A549 (cell line): ENCODE measurements around the gene PODXL2. TPM values are rescaled to one million over a fixed set of nuclear protein-coding genes. Genes with fewer than 3 reads are reported as not detected.

Source experiments
- ATAC-seq, 2 experiments: fragments of 200-7000 bp in 1 of 2; fragments of >200 bp in 1 of 2; cut with Nextera tagmentation in 1 of 2; cut with Tn5 transposase in 1 of 2; 3 replicates each; pipeline versions ENCODE4 v1.8.0 to v1.9.1; 2018 to 2020; ENCODE audit warnings: mild to moderate bottlenecking in 1 of 2, moderate library complexity in 1 of 2
- CTCF ChIA-PET: fragments of 300-600 bp; sonication (Branson Sonifier 250); formaldehyde crosslinking; extraction: SDS; loops from one replicate; lab custom pipeline; 2021; ENCODE audit warnings: antibody characterized with exemption, inconsistent platforms; lab: Yijun Ruan, JAX
- POLR2A ChIA-PET: fragments of 350-600 bp; formaldehyde crosslinking; extraction: SDS; loops from one replicate; lab custom pipeline; 2021; ENCODE audit warnings: antibody characterized with exemption, inconsistent platforms; lab: Yijun Ruan, JAX
- DNase-seq, 2 experiments: peaks; one replicate each; pipeline versions ENCODE4 v3.0.0 to v3.0.0-alpha.2; 2011 to 2016; ENCODE audit warnings: low read depth in 1 of 2, low spot score in 1 of 2
- FAIRE-seq: peaks from 2 replicates; lab custom pipeline; 2011; peaks lifted over from hg19 to GRCh38; lab: Jason Lieb, UNC
- H3K27ac ChIP-seq, 2 experiments: fragments of >200 bp; sonication (Bioruptor Twin); formaldehyde crosslinking; 3 replicates each; pipeline ENCODE4 v1.5.1; 2016 to 2017
- H3K4me1 ChIP-seq: fragments of >200 bp; sonication (Bioruptor Twin); formaldehyde crosslinking; 3 replicates; pipeline ENCODE4 v1.6.1; 2016
- H3K4me2 ChIP-seq: fragments of >200 bp; sonication (Bioruptor Twin); formaldehyde crosslinking; 3 replicates; pipeline ENCODE4 v1.6.1; 2016
- H3K4me3 ChIP-seq: fragments of >200 bp; sonication (Bioruptor Twin); formaldehyde crosslinking; 3 replicates; pipeline ENCODE4 v1.5.1; 2016
- H3K9me3 ChIP-seq: fragments of >200 bp; sonication (Bioruptor Twin); formaldehyde crosslinking; 3 replicates; pipeline ENCODE4 v1.6.1; 2016
- CEBPB ChIP-seq, 2 experiments: fragments of >200 bp in 1 of 2; sonication (Bioruptor Twin) in 1 of 2; formaldehyde crosslinking in 1 of 2; IDR thresholded peaks; 2 replicates each; pipeline ENCODE4 v1.6.1; 2012 to 2016
- CTCF ChIP-seq: fragments of >200 bp; sonication (Bioruptor Twin); formaldehyde crosslinking; IDR thresholded peaks from 3 replicates; pipeline ENCODE4 v1.5.1; 2016
- E2F6 ChIP-seq: IDR thresholded peaks from 2 replicates; pipeline ENCODE4 v1.6.1; 2012; ENCODE audit warnings: low read depth, borderline replicate concordance
- HDAC2 ChIP-seq: fragments of 200-600 bp; sonication (generic); IDR thresholded peaks from 2 replicates; pipeline ENCODE4 v1.6.1; 2016
- JUN ChIP-seq, 2 experiments: fragments of >200 bp; sonication (Bioruptor Twin); formaldehyde crosslinking; IDR thresholded peaks; 2 replicates in 1 of 2; 3 replicates in 1 of 2; pipeline ENCODE4 v1.6.1; 2016 to 2017
- JUNB ChIP-seq: fragments of >200 bp; sonication (Bioruptor Twin); formaldehyde crosslinking; IDR thresholded peaks from 2 replicates; pipeline ENCODE4 v1.6.1; 2016
- KDM5A ChIP-seq: fragments of 200-600 bp; sonication (generic); IDR thresholded peaks from 2 replicates; pipeline ENCODE4 v1.6.1; 2016; ENCODE audit warnings: antibody characterized with exemption, mild to moderate bottlenecking
- MAFK ChIP-seq: fragments of 450-650 bp; IDR thresholded peaks from 2 replicates; pipeline ENCODE4 v1.6.1; 2014; ENCODE audit not compliant: partially characterized antibody
- MAX ChIP-seq: IDR thresholded peaks from 2 replicates; pipeline ENCODE4 v1.6.1; 2012
- MAZ ChIP-seq: fragments of 150-350 bp; IDR thresholded peaks from 2 replicates; pipeline ENCODE4 v1.6.1; 2014; ENCODE audit warnings: antibody characterized with exemption, low read depth, low read length, borderline replicate concordance
- MYC ChIP-seq: IDR thresholded peaks from 2 replicates; pipeline ENCODE4 v1.6.1; 2012; ENCODE audit warnings: mild to moderate bottlenecking, inconsistent platforms, low read length, improper control_type of control experiment, borderline replicate concordance
- RARB ChIP-seq: fragments of 250-450 bp; sonication (Bioruptor Pico); IDR thresholded peaks from 2 replicates; pipeline ENCODE4 v1.8.0; 2021; ENCODE audit warnings: mild to moderate bottlenecking, moderate library complexity
- RNF2 ChIP-seq: fragments of 200-600 bp; sonication (generic); IDR thresholded peaks from 2 replicates; pipeline ENCODE4 v1.6.1; 2016; ENCODE audit warnings: low read depth, mild to moderate bottlenecking, antibody characterized with exemption, moderate library complexity, borderline replicate concordance
- TFCP2L1 ChIP-seq: fragments of 250-450 bp; sonication (Bioruptor Pico); IDR thresholded peaks from 2 replicates; pipeline ENCODE4 v1.5.0; 2021; ENCODE audit warnings: mild to moderate bottlenecking
- ZC3H11A ChIP-seq: fragments of 450-650 bp; IDR thresholded peaks from 2 replicates; pipeline ENCODE4 v1.6.1; 2014; ENCODE audit warnings: antibody characterized with exemption, mild to moderate bottlenecking
- WGBS: methylation state at CpG from one replicate; pipeline ENCODE4 v1.1.6; 2017; ENCODE audit errors: missing lambda C conversion rate; 5-methylcytosine and 5-hydroxymethylcytosine counted together
- polyA plus RNA-seq, 4 experiments: library from polyadenylated mRNA; depleted of rRNA in 3 of 4; stranded (reverse); fragments of >200 nt; fragmentation: RNase III in 1 of 4; extraction: RNeasy Plus Mini Kit Qiagen cat#74134 plus additional on column Dnase treatment in 1 of 4; gene quantifications; 2 replicates in 3 of 4; 3 replicates in 1 of 4; pipeline ENCODE4 v1.2.3, GENCODE V29; 2011 to 2017
- TF ChIP-seq, protein P1 (sequence below): fragments of >200 bp; sonication (Bioruptor Twin); formaldehyde crosslinking; IDR thresholded peaks from 3 replicates; pipeline ENCODE4 v1.6.1; 2016
- TF ChIP-seq, protein P2 (sequence below): fragments of 250-450 bp; sonication (Bioruptor Pico); IDR thresholded peaks from 2 replicates; pipeline ENCODE4 v1.5.0; 2020; ENCODE audit warnings: low read depth, mild to moderate bottlenecking, moderate library complexity
- TF ChIP-seq, protein P3 (sequence below): fragments of 150-350 bp; IDR thresholded peaks from 2 replicates; pipeline ENCODE4 v1.6.1; 2014; ENCODE audit warnings: low read depth, mild to moderate bottlenecking, low read length
- TF ChIP-seq, protein P4 (sequence below): fragments of 250-450 bp; sonication (Bioruptor Pico); IDR thresholded peaks from 2 replicates; pipeline ENCODE4 v1.5.0; 2021; ENCODE audit warnings: mild to moderate bottlenecking, moderate library complexity, borderline replicate concordance

PODXL2 gene
- polyA plus RNA-seq, 2 of the 4 experiments (the other 2 are of a cell fraction) = 4.2 to 5.5 TPM

GRCh38 chr3:127668906-127669305 lies 39.9 kb downstream of the PODXL2 start:
- ChIA-PET CTCF (interaction anchor here (1.3 kb wide), 1 partner anchor 13 kb away, joined by 3 read pairs; no protein-coding TSS in a partner anchor), POLR2A (no interaction called here)
- Histone ChIP-seq H3K27ac (no peak overlapping the region), H3K4me2 (no peak overlapping the region), H3K9me3 (no peaks in the 10 kb centered on the region), H3K4me1 (peaks cover 9% of the 10 kb centered on the region; the same call in 1 of the 3 replicates), H3K4me3 (no peak overlapping the region)
- no peak for TF ChIP-seq CTCF
- no peak for TF ChIP-seq MYC
- no peak for TF ChIP-seq MAX
- no peak for TF ChIP-seq HDAC2
- TF ChIP-seq MAFK = no peak
- TF ChIP-seq, protein P1, sequence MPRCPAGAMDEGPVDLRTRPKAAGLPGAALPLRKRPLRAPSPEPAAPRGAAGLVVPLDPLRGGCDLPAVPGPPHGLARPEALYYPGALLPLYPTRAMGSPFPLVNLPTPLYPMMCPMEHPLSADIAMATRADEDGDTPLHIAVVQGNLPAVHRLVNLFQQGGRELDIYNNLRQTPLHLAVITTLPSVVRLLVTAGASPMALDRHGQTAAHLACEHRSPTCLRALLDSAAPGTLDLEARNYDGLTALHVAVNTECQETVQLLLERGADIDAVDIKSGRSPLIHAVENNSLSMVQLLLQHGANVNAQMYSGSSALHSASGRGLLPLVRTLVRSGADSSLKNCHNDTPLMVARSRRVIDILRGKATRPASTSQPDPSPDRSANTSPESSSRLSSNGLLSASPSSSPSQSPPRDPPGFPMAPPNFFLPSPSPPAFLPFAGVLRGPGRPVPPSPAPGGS = no peak
- no peak for TF ChIP-seq JUN (IDR thresholded peaks at IDR 0.05)
- no peak for TF ChIP-seq MAZ
- no peak for TF ChIP-seq RARB (CRISPR knock-in tag)
- no peak for TF ChIP-seq JUNB
- no peak for TF ChIP-seq E2F6
- TF ChIP-seq, protein P2, sequence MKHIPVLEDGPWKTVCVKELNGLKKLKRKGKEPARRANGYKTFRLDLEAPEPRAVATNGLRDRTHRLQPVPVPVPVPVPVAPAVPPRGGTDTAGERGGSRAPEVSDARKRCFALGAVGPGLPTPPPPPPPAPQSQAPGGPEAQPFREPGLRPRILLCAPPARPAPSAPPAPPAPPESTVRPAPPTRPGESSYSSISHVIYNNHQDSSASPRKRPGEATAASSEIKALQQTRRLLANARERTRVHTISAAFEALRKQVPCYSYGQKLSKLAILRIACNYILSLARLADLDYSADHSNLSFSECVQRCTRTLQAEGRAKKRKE (CRISPR knock-in tag) = no peak
- TF ChIP-seq ZC3H11A = no peak
- no peak for TF ChIP-seq TFCP2L1 (CRISPR knock-in tag)
- no peak for TF ChIP-seq RNF2
- TF ChIP-seq, protein P3, sequence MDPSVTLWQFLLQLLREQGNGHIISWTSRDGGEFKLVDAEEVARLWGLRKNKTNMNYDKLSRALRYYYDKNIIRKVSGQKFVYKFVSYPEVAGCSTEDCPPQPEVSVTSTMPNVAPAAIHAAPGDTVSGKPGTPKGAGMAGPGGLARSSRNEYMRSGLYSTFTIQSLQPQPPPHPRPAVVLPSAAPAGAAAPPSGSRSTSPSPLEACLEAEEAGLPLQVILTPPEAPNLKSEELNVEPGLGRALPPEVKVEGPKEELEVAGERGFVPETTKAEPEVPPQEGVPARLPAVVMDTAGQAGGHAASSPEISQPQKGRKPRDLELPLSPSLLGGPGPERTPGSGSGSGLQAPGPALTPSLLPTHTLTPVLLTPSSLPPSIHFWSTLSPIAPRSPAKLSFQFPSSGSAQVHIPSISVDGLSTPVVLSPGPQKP = no peak
- no peak for TF ChIP-seq CEBPB (IDR thresholded peaks at IDR 0.05)
- TF ChIP-seq, protein P4, sequence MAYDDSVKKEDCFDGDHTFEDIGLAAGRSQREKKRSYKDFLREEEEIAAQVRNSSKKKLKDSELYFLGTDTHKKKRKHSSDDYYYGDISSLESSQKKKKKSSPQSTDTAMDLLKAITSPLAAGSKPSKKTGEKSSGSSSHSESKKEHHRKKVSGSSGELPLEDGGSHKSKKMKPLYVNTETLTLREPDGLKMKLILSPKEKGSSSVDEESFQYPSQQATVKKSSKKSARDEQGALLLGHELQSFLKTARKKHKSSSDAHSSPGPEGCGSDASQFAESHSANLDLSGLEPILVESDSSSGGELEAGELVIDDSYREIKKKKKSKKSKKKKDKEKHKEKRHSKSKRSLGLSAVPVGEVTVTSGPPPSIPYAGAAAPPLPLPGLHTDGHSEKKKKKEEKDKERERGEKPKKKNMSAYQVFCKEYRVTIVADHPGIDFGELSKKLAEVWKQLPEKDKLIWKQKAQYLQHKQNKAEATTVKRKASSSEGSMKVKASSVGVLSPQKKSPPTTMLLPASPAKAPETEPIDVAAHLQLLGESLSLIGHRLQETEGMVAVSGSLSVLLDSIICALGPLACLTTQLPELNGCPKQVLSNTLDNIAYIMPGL (CRISPR knock-in tag) = no peak
- no peak for TF ChIP-seq KDM5A
- 86% methylated on average over 7 of the region's 7 CpGs for WGBS
- DNase-seq (no peak), ATAC-seq (no peak), FAIRE-seq (no peak)
